ENCODE data around the gene MAN2B1.

GRCh38 chr19:12670159-12670928 is 3.8 kb upstream of the MAN2B1 start:
- no peak for TF ChIP-seq CTCF (IDR thresholded peaks at IDR 0.05)
- TF ChIP-seq POLR2A (IDR thresholded peaks at IDR 0.05), result no peak

Measured in Peyer's patch (tissue), 4 donors.